ENCODE results near the gene SLC1A3. TPM values are rescaled to one million over a fixed set of nuclear protein-coding genes. Genes with fewer than 3 reads are reported as not detected.

Gene SLC1A3
- total RNA-seq, 1 experiment from 2014 or later: 9.6 TPM

DNA sequence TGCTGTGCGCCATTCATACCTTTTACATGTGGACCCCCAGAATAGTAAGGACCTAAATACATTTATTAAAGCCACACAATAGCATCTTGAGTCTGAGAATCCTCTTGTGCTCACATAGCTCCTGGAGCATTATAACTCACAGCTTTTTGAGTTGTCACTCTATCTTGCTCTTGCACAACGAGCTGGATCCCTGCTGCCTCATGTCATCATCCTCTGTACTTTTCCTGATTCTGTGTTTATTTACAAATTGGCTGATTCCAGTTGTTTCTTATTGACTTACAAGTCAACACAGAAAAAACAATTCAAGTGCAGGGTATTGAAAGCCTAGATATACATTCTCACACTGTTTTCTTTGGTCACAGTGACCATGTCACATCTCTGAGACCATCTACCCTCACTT, 112.9 kb downstream of the SLC1A3 start:
- H3K27ac Mint-ChIP-seq (ENCODE audit: low read depth, unreplicated experiment): no peak overlapping the region
- H3K27me3 Mint-ChIP-seq (ENCODE audit: insufficient read depth, unreplicated experiment): peaks cover 8% of the 10 kb centered on the region
- ChIA-PET CTCF (interaction anchor here (0.6 to 2.5 kb wide), 9 partner anchors 9 to 367 kb away, joined by 3 to 12 read pairs (median 3); no protein-coding TSS in a partner anchor), POLR2A (no interaction called here)
- intact Hi-C loops (cut with micrococcal nuclease): no loop called here
- no peaks in the 10 kb centered on the region for H3K36me3 Mint-ChIP-seq (ENCODE audit: insufficient read depth, unreplicated experiment)
- H3K4me1 Mint-ChIP-seq (ENCODE audit: insufficient read depth, unreplicated experiment): no peaks in the 10 kb centered on the region
- BruUV-seq (replicated peaks): no TSS peak
- TF ChIP-seq CTCF (IDR thresholded peaks at IDR 0.05; ENCODE audit: unreplicated experiment): no peak
- H3K9me3 Mint-ChIP-seq (ENCODE audit: unreplicated experiment): no peaks in the 10 kb centered on the region
- DNase-seq (ENCODE audit: unreplicated experiment): peak; percentile 10
- no peak overlapping the region for H3K4me3 Mint-ChIP-seq (ENCODE audit: unreplicated experiment)

- no TSS peak for BruUV-seq (replicated peaks)
- H3K36me3 Mint-ChIP-seq (ENCODE audit: insufficient read depth, unreplicated experiment): no peaks in the 10 kb centered on the region
- peaks cover 8% of the 10 kb centered on the region for H3K27me3 Mint-ChIP-seq (ENCODE audit: insufficient read depth, unreplicated experiment)
- H3K27ac Mint-ChIP-seq (ENCODE audit: low read depth, unreplicated experiment): no peak overlapping the region
- intact Hi-C loops (cut with micrococcal nuclease): no loop called here
- no peaks in the 10 kb centered on the region for H3K4me1 Mint-ChIP-seq (ENCODE audit: insufficient read depth, unreplicated experiment)
- TF ChIP-seq CTCF (IDR thresholded peaks at IDR 0.05; ENCODE audit: unreplicated experiment): no peak
- POLR2A ChIA-PET: interaction anchor here (0.6 to 1.9 kb wide), 4 partner anchors 23 to 463 kb away, joined by 3 to 5 read pairs (median 4); no protein-coding TSS in a partner anchor
- DNase-seq (ENCODE audit: unreplicated experiment): no peak
- CTCF ChIA-PET: interaction anchor here (2.5 kb wide), 1 partner anchor 9 kb away, joined by 12 read pairs; no protein-coding TSS in a partner anchor
- H3K4me3 Mint-ChIP-seq (ENCODE audit: unreplicated experiment): no peak overlapping the region
- H3K9me3 Mint-ChIP-seq (ENCODE audit: unreplicated experiment): no peaks in the 10 kb centered on the region
Measured at GRCh38 chr5:36720688-36721087, 114.3 kb downstream of the SLC1A3 start.

- no peaks in the 10 kb centered on the region for H3K9me3 Mint-ChIP-seq (ENCODE audit: unreplicated experiment)
- CTCF ChIA-PET: interaction anchor here (0.6 kb wide), 1 partner anchor 540 kb away, joined by 3 read pairs; no protein-coding TSS in a partner anchor
- H3K36me3 Mint-ChIP-seq (ENCODE audit: insufficient read depth, unreplicated experiment): no peaks in the 10 kb centered on the region
- intact Hi-C loops (cut with micrococcal nuclease): no loop called here
- peaks cover 8% of the 10 kb centered on the region for H3K27me3 Mint-ChIP-seq (ENCODE audit: insufficient read depth, unreplicated experiment)
- no peak for DNase-seq (ENCODE audit: unreplicated experiment)
- POLR2A ChIA-PET: interaction anchor here (0.6 to 1.9 kb wide), 2 partner anchors 22 to 1231 kb away, joined by 3 to 5 read pairs; no protein-coding TSS in a partner anchor
- no peak overlapping the region for H3K4me3 Mint-ChIP-seq (ENCODE audit: unreplicated experiment)
- no TSS peak for BruUV-seq (replicated peaks)
- H3K27ac Mint-ChIP-seq (ENCODE audit: low read depth, unreplicated experiment): no peak overlapping the region
- no peak for TF ChIP-seq CTCF (IDR thresholded peaks at IDR 0.05; ENCODE audit: unreplicated experiment)
- no peaks in the 10 kb centered on the region for H3K4me1 Mint-ChIP-seq (ENCODE audit: insufficient read depth, unreplicated experiment)
Measured at GRCh38 chr5:36721664-36722235, 115.3 kb downstream of the SLC1A3 start.

- POLR2A ChIA-PET: interaction anchor here (1.1 kb wide), 1 partner anchor 151 kb away, joined by 3 read pairs; no protein-coding TSS in a partner anchor
- peaks cover 8% of the 10 kb centered on the region for H3K27me3 Mint-ChIP-seq (ENCODE audit: insufficient read depth, unreplicated experiment)
- H3K27ac Mint-ChIP-seq (ENCODE audit: low read depth, unreplicated experiment): no peak overlapping the region
- TF ChIP-seq CTCF (IDR thresholded peaks at IDR 0.05; ENCODE audit: unreplicated experiment): no peak
- H3K9me3 Mint-ChIP-seq (ENCODE audit: unreplicated experiment): no peaks in the 10 kb centered on the region
- DNase-seq (ENCODE audit: unreplicated experiment): no peak
- H3K36me3 Mint-ChIP-seq (ENCODE audit: insufficient read depth, unreplicated experiment): no peaks in the 10 kb centered on the region
- H3K4me3 Mint-ChIP-seq (ENCODE audit: unreplicated experiment): no peak overlapping the region
- intact Hi-C loops (cut with micrococcal nuclease): no loop called here
- CTCF ChIA-PET: interaction anchor here (0.6 to 1.3 kb wide), 9 partner anchors 8 to 308 kb away, joined by 3 to 5 read pairs (median 3); no protein-coding TSS in a partner anchor
- H3K4me1 Mint-ChIP-seq (ENCODE audit: insufficient read depth, unreplicated experiment): no peaks in the 10 kb centered on the region
- BruUV-seq (replicated peaks): no TSS peak
Measured at GRCh38 chr5:36722900-36723299, 116.5 kb downstream of the SLC1A3 start.
